HEK293 (cell line): ENCODE measurements around the gene PEPD.

Experiments used
- AEBP2 ChIP-seq: fragments of 450-650 bp; formaldehyde crosslinking; IDR thresholded peaks from 2 replicates; pipeline ENCODE4 v1.5.1; 2016; ENCODE audit warnings: missing biosample characterization, missing genetic modification characterization, borderline replicate concordance
- BCL11A ChIP-seq: fragments of 450-650 bp; formaldehyde crosslinking; IDR thresholded peaks from 2 replicates; pipeline ENCODE4 v1.5.1; 2016; ENCODE audit warnings: low read depth, missing biosample characterization, missing genetic modification characterization
- GLI2 ChIP-seq: fragments of 450-650 bp; formaldehyde crosslinking; IDR thresholded peaks from 2 replicates; pipeline ENCODE4; 2017; ENCODE audit warnings: missing biosample characterization, missing genetic modification characterization, low read depth, borderline replicate concordance
- HOXA7 ChIP-seq: sonication (generic); formaldehyde crosslinking; IDR thresholded peaks from 2 replicates; pipeline ENCODE4 v1.8.1; 2022; ENCODE audit warnings: missing genetic modification reagents, borderline replicate concordance
- IKZF3 ChIP-seq: fragments of 450-650 bp; IDR thresholded peaks from 2 replicates; pipeline ENCODE4 v1.5.0; 2018; ENCODE audit warnings: missing biosample characterization, mild to moderate bottlenecking, missing genetic modification characterization, moderate library complexity
- KLF7 ChIP-seq: fragments of 450-650 bp; formaldehyde crosslinking; IDR thresholded peaks from 2 replicates; pipeline ENCODE4 v1.5.1; 2016; ENCODE audit warnings: missing biosample characterization, missing genetic modification characterization, borderline replicate concordance
- SCRT2 ChIP-seq: fragments of 450-650 bp; formaldehyde crosslinking; IDR thresholded peaks from 2 replicates; pipeline ENCODE4 v1.5.1; 2016; ENCODE audit warnings: missing biosample characterization, missing genetic modification characterization
- TRIM28 ChIP-seq: IDR thresholded peaks from 2 replicates; pipeline ENCODE4 v1.6.1; 2011; ENCODE audit warnings: low read length, control low read depth, borderline replicate concordance
- WT1 ChIP-seq: fragments of 450-650 bp; formaldehyde crosslinking; IDR thresholded peaks from 2 replicates; pipeline ENCODE4 v1.5.1; 2016; ENCODE audit warnings: missing biosample characterization, missing genetic modification characterization
- ZBTB10 ChIP-seq: fragments of 450-650 bp; formaldehyde crosslinking; IDR thresholded peaks from 2 replicates; pipeline ENCODE4 v1.5.1; 2016; ENCODE audit warnings: missing biosample characterization, missing genetic modification characterization
- ZBTB17 ChIP-seq: fragments of 450-650 bp; formaldehyde crosslinking; IDR thresholded peaks from 2 replicates; pipeline ENCODE4 v1.5.1; 2016; ENCODE audit warnings: missing biosample characterization, missing genetic modification characterization
- ZFHX2 ChIP-seq: fragments of 450-650 bp; formaldehyde crosslinking; conservative IDR thresholded peaks from 2 replicates; pipeline ENCODE4 v1.5.1; 2016; ENCODE audit warnings: missing biosample characterization, missing genetic modification characterization
- ZIC2 ChIP-seq: fragments of 450-650 bp; formaldehyde crosslinking; IDR thresholded peaks from 2 replicates; pipeline ENCODE4 v1.5.1; 2016; ENCODE audit warnings: missing biosample characterization, missing genetic modification characterization
- ZNF140 ChIP-seq: fragments of 450-650 bp; formaldehyde crosslinking; IDR thresholded peaks from 2 replicates; pipeline ENCODE4 v1.5.1; 2016; ENCODE audit warnings: missing biosample characterization, missing genetic modification characterization
- ZNF155 ChIP-seq: fragments of 450-650 bp; formaldehyde crosslinking; IDR thresholded peaks from 2 replicates; pipeline ENCODE4 v1.5.1; 2016; ENCODE audit warnings: missing biosample characterization, missing genetic modification characterization
- ZNF157 ChIP-seq: fragments of 450-650 bp; formaldehyde crosslinking; IDR thresholded peaks from 2 replicates; pipeline ENCODE4 v1.5.1; 2016; ENCODE audit warnings: missing biosample characterization, missing genetic modification characterization
- ZNF211 ChIP-seq: fragments of 450-650 bp; formaldehyde crosslinking; IDR thresholded peaks from 2 replicates; pipeline ENCODE4 v1.5.1; 2016; ENCODE audit warnings: low read depth, missing biosample characterization, missing genetic modification characterization
- ZNF214 ChIP-seq: fragments of 450-650 bp; formaldehyde crosslinking; IDR thresholded peaks from 2 replicates; pipeline ENCODE4 v1.5.1; 2017; ENCODE audit warnings: missing biosample characterization, mild to moderate bottlenecking, missing genetic modification characterization, borderline replicate concordance
- ZNF239 ChIP-seq: fragments of 450-650 bp; formaldehyde crosslinking; IDR thresholded peaks from 2 replicates; pipeline ENCODE4 v1.5.1; 2016; ENCODE audit warnings: missing biosample characterization, missing genetic modification characterization
- ZNF302 ChIP-seq: fragments of 450-650 bp; formaldehyde crosslinking; IDR thresholded peaks from 2 replicates; pipeline ENCODE4 v1.5.1; 2016; ENCODE audit warnings: missing biosample characterization, missing genetic modification characterization, low read depth
- ZNF350 ChIP-seq: fragments of 450-650 bp; formaldehyde crosslinking; IDR thresholded peaks from 2 replicates; pipeline ENCODE4 v1.5.0; 2017; ENCODE audit warnings: missing biosample characterization, mild to moderate bottlenecking, missing genetic modification characterization
- ZNF391 ChIP-seq: fragments of 450-650 bp; formaldehyde crosslinking; IDR thresholded peaks from 2 replicates; pipeline ENCODE4 v1.5.1; 2016; ENCODE audit warnings: low read depth, missing biosample characterization, missing genetic modification characterization, borderline replicate concordance
- ZNF394 ChIP-seq: fragments of 450-650 bp; formaldehyde crosslinking; IDR thresholded peaks from 2 replicates; pipeline ENCODE4 v1.5.1; 2016; ENCODE audit warnings: missing biosample characterization, missing genetic modification characterization, mild to moderate bottlenecking, moderate library complexity, borderline replicate concordance
- ZNF48 ChIP-seq: fragments of 450-650 bp; formaldehyde crosslinking; IDR thresholded peaks from 2 replicates; pipeline ENCODE4 v1.5.1; 2016; ENCODE audit warnings: missing biosample characterization, missing genetic modification characterization
- ZNF501 ChIP-seq: fragments of 450-650 bp; formaldehyde crosslinking; IDR thresholded peaks from 2 replicates; pipeline ENCODE4 v1.5.1; 2016; ENCODE audit warnings: missing biosample characterization, missing genetic modification characterization
- ZNF510 ChIP-seq: fragments of 450-650 bp; formaldehyde crosslinking; IDR thresholded peaks from 2 replicates; pipeline ENCODE4 v1.5.1; 2018; ENCODE audit warnings: mild to moderate bottlenecking, missing genetic modification characterization, missing biosample characterization; ENCODE audit not compliant: insufficient replicate concordance
- ZNF529 ChIP-seq: fragments of 450-650 bp; formaldehyde crosslinking; IDR thresholded peaks from 2 replicates; pipeline ENCODE4 v1.5.1; 2017; ENCODE audit warnings: missing genetic modification characterization, missing biosample characterization; ENCODE audit not compliant: insufficient replicate concordance
- ZNF548 ChIP-seq: fragments of 450-650 bp; formaldehyde crosslinking; IDR thresholded peaks from 2 replicates; pipeline ENCODE4 v1.5.1; 2016; ENCODE audit warnings: missing biosample characterization, missing genetic modification characterization
- ZNF555 ChIP-seq: fragments of 450-650 bp; formaldehyde crosslinking; conservative IDR thresholded peaks from 2 replicates; pipeline ENCODE4 v1.5.1; 2017; ENCODE audit warnings: missing biosample characterization, mild to moderate bottlenecking, missing genetic modification characterization, inconsistent platforms
- ZNF747 ChIP-seq: fragments of 450-650 bp; formaldehyde crosslinking; IDR thresholded peaks from 2 replicates; pipeline ENCODE4 v1.5.1; 2016; ENCODE audit warnings: missing biosample characterization, missing genetic modification characterization
- ZNF768 ChIP-seq: fragments of 450-650 bp; formaldehyde crosslinking; IDR thresholded peaks from 2 replicates; pipeline ENCODE4 v1.5.1; 2018; ENCODE audit warnings: missing biosample characterization, mild to moderate bottlenecking, missing genetic modification characterization
- ZNF777 ChIP-seq: fragments of 450-650 bp; formaldehyde crosslinking; IDR thresholded peaks from 2 replicates; pipeline ENCODE4 v1.5.1; 2017; ENCODE audit warnings: missing biosample characterization, missing genetic modification characterization, borderline replicate concordance
- ZNF792 ChIP-seq: fragments of 450-650 bp; formaldehyde crosslinking; IDR thresholded peaks from 2 replicates; pipeline ENCODE4 v1.5.1; 2016; ENCODE audit warnings: missing biosample characterization, missing genetic modification characterization
- ZXDB ChIP-seq: fragments of 450-650 bp; formaldehyde crosslinking; IDR thresholded peaks from 2 replicates; pipeline ENCODE4 v1.5.1; 2016; ENCODE audit warnings: missing biosample characterization, missing genetic modification characterization
- TF ChIP-seq, protein P1 (sequence below): fragments of 450-650 bp; formaldehyde crosslinking; IDR thresholded peaks from 2 replicates; pipeline ENCODE4 v1.5.1; 2016; ENCODE audit warnings: missing biosample characterization, missing genetic modification characterization
- TF ChIP-seq, protein P2 (sequence below): fragments of 450-650 bp; formaldehyde crosslinking; IDR thresholded peaks from 2 replicates; pipeline ENCODE4 v1.5.1; 2016; ENCODE audit warnings: missing biosample characterization, missing genetic modification characterization

The PEPD gene

DNA sequence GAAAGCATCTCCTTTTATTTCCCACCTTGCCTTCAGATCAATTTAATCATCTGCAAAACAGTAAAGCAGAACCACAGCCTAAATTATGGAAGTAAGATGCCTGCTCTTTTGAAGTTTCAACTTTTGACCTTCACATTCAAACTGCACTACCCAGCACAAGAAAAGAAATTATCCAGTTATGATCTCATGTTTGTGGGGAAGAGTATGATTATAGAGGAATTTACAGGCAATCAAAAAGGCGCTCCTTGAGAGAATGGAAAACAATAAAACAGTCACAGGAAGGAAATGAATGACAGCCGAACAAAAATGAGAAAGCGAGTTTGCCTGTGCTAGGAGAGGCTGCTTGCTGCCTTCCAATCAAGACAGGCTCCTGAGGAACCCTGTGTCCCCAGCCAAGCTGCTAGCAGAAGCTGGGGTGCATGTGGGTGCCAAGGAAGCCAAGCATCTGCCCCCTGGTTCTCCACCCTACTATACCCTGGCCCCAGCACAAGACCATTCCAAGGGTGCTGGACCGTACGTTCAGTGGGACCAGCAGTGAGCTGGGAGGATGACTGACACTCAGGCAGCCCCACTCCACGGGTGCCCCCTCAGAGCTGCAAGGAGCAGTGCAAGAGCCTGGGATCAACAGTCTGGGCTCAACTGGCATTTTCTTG, 47.8 kb downstream of the PEPD start (continued):
- TF ChIP-seq ZFHX2 (tag by site-specific recombination) (no peak), ZIC2 (tag by site-specific recombination) (no peak), ZBTB17 (tag by site-specific recombination) (no peak), ZNF501 (tag by site-specific recombination) (no peak; the same call in 1 of the 2 replicates), ZNF510 (tag by site-specific recombination) (no peak), ZNF394 (tag by site-specific recombination) (0 out of 2 replicates have a peak, but pooled peaks have one; percentile 67), GLI2 (peak; percentile 33; the same call in 1 of the 2 replicates), ZNF391 (peak; percentile 87; the same call in 1 of the 2 replicates), ZNF792 (tag by site-specific recombination) (no peak), ZNF214 (tag by site-specific recombination) (no peak), ZNF768 (tag by site-specific recombination) (no peak), ZNF239 (tag by site-specific recombination) (no peak), ZNF211 (no peak), ZNF302 (tag by site-specific recombination) (no peak), KLF7 (tag by site-specific recombination) (no peak), ZNF747 (no peak), WT1 (tag by site-specific recombination) (peak; percentile 51), ZBTB10 (no peak), ZNF529 (tag by site-specific recombination) (no peak), ZNF140 (tag by site-specific recombination) (no peak), IKZF3 (tag by site-specific recombination) (no peak; the same call in 1 of the 2 replicates), ZNF155 (tag by site-specific recombination) (no peak), ZNF548 (tag by site-specific recombination) (no peak), AEBP2 (no peak), HOXA7 (CRISPR knock-in tag) (no peak), ZXDB (no peak), ZNF350 (no peak), ZNF777 (tag by site-specific recombination) (no peak), SCRT2 (tag by site-specific recombination) (no peak), ZNF555 (tag by site-specific recombination) (no peak), ZNF48 (tag by site-specific recombination) (no peak), BCL11A (tag by site-specific recombination) (peak; percentile 94), TRIM28 (no peak), ZNF157 (tag by site-specific recombination) (no peak)
- TF ChIP-seq, protein P1, sequence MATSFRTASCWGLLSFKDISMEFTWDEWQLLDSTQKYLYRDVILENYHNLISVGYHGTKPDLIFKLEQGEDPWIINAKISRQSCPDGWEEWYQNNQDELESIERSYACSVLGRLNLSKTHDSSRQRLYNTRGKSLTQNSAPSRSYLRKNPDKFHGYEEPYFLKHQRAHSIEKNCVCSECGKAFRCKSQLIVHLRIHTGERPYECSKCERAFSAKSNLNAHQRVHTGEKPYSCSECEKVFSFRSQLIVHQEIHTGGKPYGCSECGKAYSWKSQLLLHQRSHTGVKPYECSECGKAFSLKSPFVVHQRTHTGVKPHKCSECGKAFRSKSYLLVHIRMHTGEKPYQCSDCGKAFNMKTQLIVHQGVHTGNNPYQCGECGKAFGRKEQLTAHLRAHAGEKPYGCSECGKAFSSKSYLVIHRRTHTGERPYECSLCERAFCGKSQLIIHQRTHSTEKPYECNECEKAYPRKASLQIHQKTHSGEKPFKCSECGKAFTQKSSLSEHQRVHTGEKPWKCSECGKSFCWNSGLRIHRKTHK (tag by site-specific recombination), result no peak
- TF ChIP-seq, protein P2, sequence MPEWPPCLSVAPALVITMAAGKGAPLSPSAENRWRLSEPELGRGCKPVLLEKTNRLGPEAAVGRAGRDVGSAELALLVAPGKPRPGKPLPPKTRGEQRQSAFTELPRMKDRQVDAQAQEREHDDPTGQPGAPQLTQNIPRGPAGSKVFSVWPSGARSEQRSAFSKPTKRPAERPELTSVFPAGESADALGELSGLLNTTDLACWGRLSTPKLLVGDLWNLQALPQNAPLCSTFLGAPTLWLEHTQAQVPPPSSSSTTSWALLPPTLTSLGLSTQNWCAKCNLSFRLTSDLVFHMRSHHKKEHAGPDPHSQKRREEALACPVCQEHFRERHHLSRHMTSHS (tag by site-specific recombination), result no peak
